Stimulated activated CD4-positive, alpha-beta T cell treated with anti-CD3 and anti-CD28 coated beads, TNF-alpha, amount 100 ng/mL, for 48 hours (primary cell): ENCODE results near the gene TAF11L5.
"Not testable (repeated sequence)": the region's sequence is repeated elsewhere in the genome, so short reads cannot be mapped to it uniquely, and the experiment has no call there.

Experiments used
- DNase-seq, 3 donors: peaks; one replicate each; pipeline ENCODE4 v3.0.0-alpha.2; 2020; ENCODE audit warnings: low read depth in 3 of 3

Gene TAF11L5

DNA sequence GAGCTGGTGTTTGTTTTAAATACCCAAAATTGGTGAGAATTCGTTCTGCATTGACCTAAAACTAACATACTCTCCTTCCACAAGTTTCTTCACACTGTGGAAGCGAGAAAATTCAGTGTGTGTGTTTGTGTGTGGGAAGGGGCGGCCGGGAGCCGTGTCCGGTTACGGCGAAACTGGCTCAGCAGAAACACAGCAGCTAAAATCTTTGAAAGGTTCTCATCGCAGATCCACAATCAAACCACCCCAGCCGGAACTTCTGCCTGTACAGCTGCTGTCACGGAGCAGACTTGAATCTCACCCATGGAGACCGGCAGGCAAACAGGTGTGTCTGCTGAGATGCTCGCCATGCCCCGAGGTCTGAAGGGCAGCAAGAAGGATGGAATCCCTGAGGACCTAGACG, at the start of gene TAF11L5:
TAF11L5 (plus strand) TSS at position 301 of the 400 bp plus-strand sequence.
- DNase-seq = not testable (repeated sequence)

DNA sequence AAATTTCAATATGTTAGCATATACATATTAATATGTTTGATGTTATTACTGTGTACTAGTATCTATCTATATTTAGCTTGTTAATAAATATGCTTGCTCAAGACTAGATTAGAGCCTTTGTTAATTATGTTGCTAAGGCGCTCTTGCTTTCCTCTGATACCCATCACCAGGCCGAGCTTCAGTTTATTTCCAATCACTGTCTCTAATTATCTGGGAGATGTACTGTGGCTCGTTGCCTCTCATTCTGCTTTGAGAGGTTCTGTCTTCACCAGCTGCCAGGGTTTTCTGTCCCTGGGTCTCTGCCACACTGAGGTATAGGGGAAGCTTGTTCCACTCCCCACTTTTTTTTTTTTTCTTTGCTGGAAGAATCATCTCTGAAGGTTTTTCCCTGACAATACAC, 48.0 kb upstream of the TAF11L5 start:
- DNase-seq = no peak

GRCh38 chr5:17477573-17478265, 47.3 kb upstream of the TAF11L5 start:
- no peak for DNase-seq

GRCh38 chr5:17481378-17481777, 43.7 kb upstream of the TAF11L5 start:
- no peak for DNase-seq

- no peak for DNase-seq
These were observed 42.2 kb upstream of the TAF11L5 start for GRCh38 chr5:17482790-17483189.

DNA sequence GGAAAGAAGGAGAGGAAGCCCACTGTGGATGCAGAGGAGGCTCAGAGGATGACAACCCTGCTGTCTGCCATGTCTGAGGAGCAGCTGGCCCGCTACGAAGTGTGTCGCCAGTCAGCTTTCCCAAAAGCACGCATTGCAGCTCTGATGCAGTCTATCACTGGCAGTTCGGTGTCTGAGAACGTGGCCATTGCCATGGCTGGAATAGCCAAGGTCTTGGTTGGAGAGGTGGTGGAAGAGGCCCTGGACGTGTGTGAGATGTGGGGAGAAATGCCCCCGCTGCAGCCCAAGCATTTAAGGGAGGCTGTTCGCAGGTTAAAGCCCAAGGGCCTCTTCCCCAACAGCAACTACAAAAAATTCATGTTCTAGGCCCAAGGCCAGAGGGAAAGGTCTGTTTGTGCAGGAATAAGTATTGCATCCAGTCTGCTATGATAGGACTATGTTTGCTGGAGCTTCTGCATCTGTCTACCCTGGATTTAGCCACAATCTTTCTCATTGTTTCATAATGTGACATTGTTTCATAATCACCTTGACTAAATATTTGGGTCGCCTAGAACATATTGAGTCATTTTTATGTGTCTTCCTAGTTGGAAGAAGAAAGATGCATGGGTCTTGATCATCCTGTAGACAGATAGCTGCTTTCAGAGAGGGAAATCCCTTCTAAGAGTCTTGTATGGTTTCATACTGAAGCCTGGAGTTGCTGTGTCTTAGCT, 38.4 kb upstream of the TAF11L5 start:
- DNase-seq = not testable (repeated sequence)

- no peak for DNase-seq
These were observed 37.9 kb upstream of the TAF11L5 start for GRCh38 chr5:17487174-17487512.

DNA sequence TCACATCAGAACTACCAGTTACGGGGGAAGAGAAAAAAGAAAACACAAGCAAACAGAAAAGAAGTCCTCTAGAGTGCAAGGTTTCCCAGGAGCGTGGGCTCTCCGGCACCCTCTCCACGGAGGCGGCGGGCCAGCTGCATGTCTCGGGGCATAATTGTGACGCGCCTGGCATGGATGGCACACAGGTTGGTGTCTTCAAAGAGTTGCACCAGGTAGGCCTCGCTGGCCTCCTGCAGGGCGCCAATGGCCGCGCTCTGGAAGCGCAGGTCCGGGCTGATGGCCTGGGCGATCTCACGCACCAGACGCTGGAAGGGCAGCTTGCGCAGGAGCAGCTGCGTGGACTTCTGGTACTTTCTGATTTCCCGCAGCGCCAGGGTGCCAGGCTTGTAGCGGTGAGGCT, 33.8 kb upstream of the TAF11L5 start:
- DNase-seq = not testable (repeated sequence)

DNA sequence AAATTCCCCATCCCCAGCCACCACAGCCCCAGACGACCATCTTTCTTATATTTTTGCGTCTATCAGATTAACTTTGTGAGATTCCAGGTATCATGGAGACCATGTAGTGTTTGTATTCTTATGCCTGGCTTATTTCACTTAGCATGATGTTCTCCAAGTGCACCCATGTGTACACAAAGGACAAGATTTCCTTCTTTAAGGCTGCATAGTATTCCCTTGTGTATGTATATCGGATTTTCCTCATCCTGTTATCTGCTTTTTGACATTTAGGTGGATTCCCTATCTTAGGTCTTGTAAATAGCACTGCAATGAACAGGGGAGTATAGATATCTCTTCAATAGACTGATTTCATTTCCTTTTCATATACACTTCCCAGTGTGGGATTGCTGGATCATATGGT, 32.3 kb upstream of the TAF11L5 start:
- DNase-seq = no peak

DNA sequence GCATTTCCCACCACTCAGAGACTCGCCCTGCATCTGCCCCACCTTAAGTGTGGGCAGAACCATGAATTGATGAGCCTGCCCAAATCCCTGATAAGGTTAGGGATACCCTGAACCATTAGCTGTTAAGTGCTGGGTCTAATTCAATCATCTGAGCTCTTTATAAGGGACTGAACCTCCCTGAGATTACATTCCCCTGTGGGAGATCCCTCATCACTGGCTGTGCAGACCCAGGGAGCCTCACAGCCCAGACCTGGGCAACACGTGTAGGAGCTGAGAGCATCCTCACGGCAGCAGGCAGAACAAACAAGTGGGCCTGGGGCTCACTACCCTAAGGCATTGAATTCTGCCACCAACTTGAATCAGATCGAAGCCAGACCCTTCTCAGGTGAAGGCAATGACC, 27.6 kb upstream of the TAF11L5 start:
- DNase-seq = no peak

- DNase-seq = not testable (repeated sequence)
These were observed 27.1 kb upstream of the TAF11L5 start, which contains the start of gene TAF11L2 for GRCh38 chr5:17497931-17498330. TAF11L2 (plus strand) TSS chr5:17498231.

- DNase-seq = no peak
These were observed 13.2 kb upstream of the TAF11L5 start for GRCh38 chr5:17511775-17512325.

GRCh38 chr5:17517526-17517925, 7.5 kb upstream of the TAF11L5 start:
- DNase-seq = not testable (repeated sequence)

GRCh38 chr5:17518067-17518466, 7.0 kb upstream of the TAF11L5 start, which contains the start of gene TAF11L3:
TAF11L3 (plus strand) TSS chr5:17518367.
- not testable (repeated sequence) for DNase-seq

- not testable (repeated sequence) for DNase-seq
These were observed 5.5 kb upstream of the TAF11L5 start for GRCh38 chr5:17519508-17519907.

GRCh38 chr5:17521501-17521900, 3.5 kb upstream of the TAF11L5 start, which contains the start of gene TAF11L4:
TAF11L4 (plus strand) TSS chr5:17521801.
- not testable (repeated sequence) for DNase-seq

DNA sequence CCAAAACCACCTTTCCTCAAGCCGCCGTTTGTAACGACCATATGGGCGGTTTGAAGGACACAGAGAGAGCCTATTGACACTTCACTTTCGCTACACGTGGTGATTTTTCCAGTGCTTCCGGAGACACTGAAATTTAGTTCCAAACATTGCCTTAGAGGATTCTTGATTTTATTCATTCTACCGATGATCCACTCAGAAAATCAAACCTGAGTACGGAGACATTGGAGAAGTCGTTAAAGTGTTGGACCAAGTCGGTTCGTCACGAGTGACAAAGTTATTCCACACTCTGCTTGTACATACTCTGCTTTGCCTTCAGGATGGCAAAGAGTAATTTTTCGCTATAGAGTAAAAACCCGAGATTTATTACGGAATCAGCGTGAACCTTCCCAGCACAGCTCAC, 1.5 kb downstream of the TAF11L5 start:
- DNase-seq = not testable (repeated sequence)

DNA sequence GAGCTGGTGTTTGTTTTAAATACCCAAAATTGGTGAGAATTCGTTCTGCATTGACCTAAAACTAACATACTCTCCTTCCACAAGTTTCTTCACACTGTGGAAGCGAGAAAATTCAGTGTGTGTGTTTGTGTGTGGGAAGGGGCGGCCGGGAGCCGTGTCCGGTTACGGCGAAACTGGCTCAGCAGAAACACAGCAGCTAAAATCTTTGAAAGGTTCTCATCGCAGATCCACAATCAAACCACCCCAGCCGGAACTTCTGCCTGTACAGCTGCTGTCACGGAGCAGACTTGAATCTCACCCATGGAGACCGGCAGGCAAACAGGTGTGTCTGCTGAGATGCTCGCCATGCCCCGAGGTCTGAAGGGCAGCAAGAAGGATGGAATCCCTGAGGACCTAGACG, 3.3 kb downstream of the TAF11L5 start, which contains the start of gene TAF11L6:
TAF11L6 (plus strand) TSS at position 301 of the 400 bp plus-strand sequence.
- DNase-seq = not testable (repeated sequence)
